ENCODE results near the gene HSD17B11.

GRCh38 chr4:87425711-87426110, 34.7 kb upstream of the HSD17B11 start:
- TF ChIP-seq CTCF (IDR thresholded peaks at IDR 0.05 in 8 of 11, conservative IDR thresholded peaks at IDR 0.05 in 3 of 11), result no peak
- TF ChIP-seq POLR2AphosphoS5 (IDR thresholded peaks at IDR 0.05), result no peak
